ENCODE results near the gene TTLL5.

GRCh38 chr14:75658957-75659356 lies 2.1 kb upstream of the TTLL5 start:
- no peak for TF ChIP-seq CTCF (IDR thresholded peaks at IDR 0.05)
- no peak for TF ChIP-seq POLR2A (IDR thresholded peaks at IDR 0.05)
